BLaER1 treated with 17β-estradiol and CSF1 and Interleukin-3, amounts not matched to agents 10 nM and 100 nM (cell line): Measurements from ENCODE around the gene PDXK.
"Not testable (repeated sequence)": the region's sequence is repeated elsewhere in the genome, so short reads cannot be mapped to it uniquely, and the experiment has no call there.

Source experiments
- H3K27ac ChIP-seq, 11 experiments: shearing (Covaris generic); formaldehyde crosslinking; 2 replicates each; pipeline ENCODE4 v1.8.1; 2022
- H3K27me3 ChIP-seq, 11 experiments: shearing (Covaris generic); formaldehyde crosslinking; 2 replicates each; pipeline ENCODE4 v1.8.1; 2022
- H3K36me3 ChIP-seq, 11 experiments: shearing (Covaris generic); formaldehyde crosslinking; 2 replicates each; pipeline ENCODE4 v1.8.1; 2022
- H3K4me1 ChIP-seq, 10 experiments: shearing (Covaris generic); formaldehyde crosslinking; 2 replicates each; pipeline ENCODE4 v1.8.1; 2022
- H3K4me2 ChIP-seq, 11 experiments: shearing (Covaris generic); formaldehyde crosslinking; 2 replicates each; pipeline ENCODE4 v1.8.1; 2022
- H3K4me3 ChIP-seq, 10 experiments: shearing (Covaris generic); formaldehyde crosslinking; 2 replicates each; pipeline ENCODE4 v1.8.1; 2022
- H3K9ac ChIP-seq, 11 experiments: shearing (Covaris generic); formaldehyde crosslinking; 2 replicates each; pipeline ENCODE4 v1.8.1; 2022
- H3K9me3 ChIP-seq, 11 experiments: shearing (Covaris generic); formaldehyde crosslinking; replicated peaks in 1 of 11; 2 replicates each; pipeline ENCODE4 v1.8.1; 2022
- H4K20me1 ChIP-seq, 11 experiments: shearing (Covaris generic); formaldehyde crosslinking; 2 replicates each; pipeline ENCODE4 v1.8.1; 2022
- Cebpa-rat ChIP-seq, 11 experiments: shearing (Covaris generic); IDR thresholded peaks; 2 replicates each; pipeline ENCODE4 v1.8.1; 2022

The PDXK gene

GRCh38 chr21:43692949-43693348 is 26.0 kb upstream of the PDXK start:
- no peaks in the 10 kb centered on the region for H3K27me3 ChIP-seq
- peaks cover 6 to 19% (median 12%) of the 10 kb centered on the region in 10 experiments for H3K4me1 ChIP-seq
- no peak overlapping the region for H3K4me3 ChIP-seq
- no peaks in the 10 kb centered on the region for H3K9me3 ChIP-seq
- H3K36me3 ChIP-seq = peaks cover 83 to 95% (median 92%) of the 10 kb centered on the region in 11 experiments
- TF ChIP-seq Cebpa-rat (IDR thresholded peaks at IDR 0.05) = no peak
- no peak overlapping the region for H3K9ac ChIP-seq
- no peak overlapping the region for H3K4me2 ChIP-seq
- no peak overlapping the region for H3K27ac ChIP-seq
- peaks cover 0 to 53% (median 32%) of the 10 kb centered on the region in 11 experiments; a peak in 17 of 22 replicates for H4K20me1 ChIP-seq

- Histone ChIP-seq H3K4me2 (no peak overlapping the region), H3K4me1 (peaks cover 0 to 9% (median 2%) of the 10 kb centered on the region in 10 experiments; a peak in 12 of 20 replicates), H4K20me1 (peaks cover 0 to 43% (median 22%) of the 10 kb centered on the region in 11 experiments; a peak in 17 of 22 replicates), H3K27ac (no peak overlapping the region), H3K9ac (no peak overlapping the region), H3K27me3 (no peaks in the 10 kb centered on the region), H3K9me3 (no peaks in the 10 kb centered on the region), H3K36me3 (peaks cover 81 to 85% (median 83%) of the 10 kb centered on the region in 11 experiments), H3K4me3 (no peak overlapping the region)
- no peak for TF ChIP-seq Cebpa-rat (IDR thresholded peaks at IDR 0.05)
Observed at GRCh38 chr21:43693981-43694380, 24.9 kb upstream of the PDXK start.

GRCh38 chr21:43694437-43695079 is 24.4 kb upstream of the PDXK start:
- Histone ChIP-seq H3K4me3 (no peak overlapping the region), H3K4me1 (peaks cover 0 to 6% (median 4%) of the 10 kb centered on the region in 10 experiments; a peak in 4 of 20 replicates), H3K27ac (no peak overlapping the region), H3K9me3 (no peaks in the 10 kb centered on the region), H4K20me1 (peaks cover 0 to 37% (median 16%) of the 10 kb centered on the region in 11 experiments; a peak in 17 of 22 replicates), H3K4me2 (no peak overlapping the region), H3K36me3 (peaks cover 75 to 79% (median 77%) of the 10 kb centered on the region in 11 experiments), H3K9ac (no peak overlapping the region), H3K27me3 (no peaks in the 10 kb centered on the region)
- TF ChIP-seq Cebpa-rat (IDR thresholded peaks at IDR 0.05) = no peak

- Histone ChIP-seq H3K4me2 (no peak overlapping the region), H3K4me3 (no peak overlapping the region), H3K4me1 (peaks cover 0 to 8% (median 6%) of the 10 kb centered on the region in 10 experiments; a peak in 6 of 20 replicates), H3K27ac (no peak overlapping the region), H3K9ac (no peak overlapping the region), H3K27me3 (0 out of 22 replicates have a peak, but pooled peaks cover 0 to under 1% (median 0%) of the 10 kb centered on the region in 11 experiments), H4K20me1 (peaks cover 0 to 31% (median 13%) of the 10 kb centered on the region in 11 experiments; a peak in 10 of 22 replicates), H3K36me3 (peaks cover 59 to 63% (median 60%) of the 10 kb centered on the region in 11 experiments), H3K9me3 (no peaks in the 10 kb centered on the region)
- TF ChIP-seq Cebpa-rat (IDR thresholded peaks at IDR 0.05) = no peak
Observed at GRCh38 chr21:43696214-43696613, 22.7 kb upstream of the PDXK start.

- Histone ChIP-seq H3K4me2 (no peak overlapping the region), H3K27ac (no peak overlapping the region; a peak in 1 of 22 replicates), H3K9me3 (no peaks in the 10 kb centered on the region), H3K4me1 (peaks cover 12 to 22% (median 18%) of the 10 kb centered on the region in 10 experiments), H3K27me3 (peaks cover 12 to 18% (median 13%) of the 10 kb centered on the region in 11 experiments), H4K20me1 (peaks cover 0 to 31% (median 12%) of the 10 kb centered on the region in 11 experiments; a peak in 12 of 22 replicates), H3K36me3 (peaks cover 41 to 45% (median 42%) of the 10 kb centered on the region in 11 experiments), H3K4me3 (no peak overlapping the region), H3K9ac (no peak overlapping the region)
- TF ChIP-seq Cebpa-rat (IDR thresholded peaks at IDR 0.05) = no peak
Observed at GRCh38 chr21:43697758-43698643, 20.9 kb upstream of the PDXK start.

- H3K9ac ChIP-seq, H3K4me3 ChIP-seq, H3K9me3 ChIP-seq, H3K27ac ChIP-seq, H3K4me2 ChIP-seq: not testable (repeated sequence)
- peaks cover 26 to 31% (median 28%) of the 10 kb centered on the region in 11 experiments for H3K36me3 ChIP-seq
- peaks cover 12 to 22% (median 18%) of the 10 kb centered on the region in 11 experiments for H3K27me3 ChIP-seq
- peaks cover 0 to 25% (median 6%) of the 10 kb centered on the region in 11 experiments; a peak in 11 of 22 replicates for H4K20me1 ChIP-seq
- peaks cover 18 to 31% (median 27%) of the 10 kb centered on the region in 10 experiments for H3K4me1 ChIP-seq
Observed at GRCh38 chr21:43699492-43699777, 19.5 kb upstream of the PDXK start.

GRCh38 chr21:43699933-43700599 is 18.9 kb upstream of the PDXK start:
- no peak overlapping the region for H3K9ac ChIP-seq
- no peak for TF ChIP-seq Cebpa-rat (IDR thresholded peaks at IDR 0.05)

GRCh38 chr21:43701936-43702784 is 16.8 kb upstream of the PDXK start:
- Histone ChIP-seq H3K27me3 (peaks cover 12 to 22% (median 18%) of the 10 kb centered on the region in 11 experiments), H3K36me3 (peaks cover 0 to 3% (median under 1%) of the 10 kb centered on the region in 11 experiments; a peak in 5 of 22 replicates), H3K4me2 (peak overlapping the region; percentile 60 to 86 (median 79)), H3K4me1 (peaks cover 18 to 40% (median 30%) of the 10 kb centered on the region in 10 experiments), H3K9me3 (no peaks in the 10 kb centered on the region), H3K27ac (peak overlapping the region in 1 of 11 experiments; percentile 9; a peak in 1 of 22 replicates), H3K9ac (peak overlapping the region in 7 of 11 experiments; percentile 3 to 67 (median 38); a peak in 10 of 22 replicates), H4K20me1 (peaks cover 0 to 19% (median 5%) of the 10 kb centered on the region in 11 experiments; a peak in 7 of 22 replicates), H3K4me3 (peak overlapping the region in 3 of 10 experiments; percentile 1 to 32 (median 11); a peak in 1 of 20 replicates)
- no peak for TF ChIP-seq Cebpa-rat (IDR thresholded peaks at IDR 0.05)

More at GRCh38 chr21:43699933-43700599, 18.9 kb upstream of the PDXK start:
- H3K4me2 ChIP-seq = no peak overlapping the region
- no peak overlapping the region for H3K27ac ChIP-seq
- H3K9me3 ChIP-seq = no peaks in the 10 kb centered on the region
- H3K27me3 ChIP-seq = peaks cover 12 to 22% (median 18%) of the 10 kb centered on the region in 11 experiments
- peaks cover 0 to 25% (median 5%) of the 10 kb centered on the region in 11 experiments; a peak in 8 of 22 replicates for H4K20me1 ChIP-seq
- no peak overlapping the region for H3K4me3 ChIP-seq
- H3K36me3 ChIP-seq = peaks cover 20 to 24% (median 22%) of the 10 kb centered on the region in 11 experiments
- H3K4me1 ChIP-seq = peaks cover 18 to 31% (median 27%) of the 10 kb centered on the region in 10 experiments
